Upper lobe of left lung (tissue), 4 donors: ENCODE measurements around the gene RNF126.

ENCODE experiments used
- EP300 ChIP-seq, 4 donors: sonication (generic); formaldehyde crosslinking; IDR thresholded peaks; one replicate each; pipeline ENCODE4 v1.5.1; 2017; ENCODE audit warnings: antibody characterized with exemption in 4 of 4, control low read depth in 2 of 4
- POLR2A ChIP-seq, 4 donors: fragments of 450-650 bp; IDR thresholded peaks; one replicate each; pipeline ENCODE4 v1.5.1; 2016 to 2017; ENCODE audit warnings: antibody characterized with exemption in 4 of 4, mild to moderate bottlenecking in 2 of 4
- POLR2AphosphoS5 ChIP-seq, 2 donors: sonication (generic); formaldehyde crosslinking; IDR thresholded peaks; one replicate each; pipeline ENCODE4 v1.5.1; 2017; ENCODE audit warnings: antibody characterized with exemption in 2 of 2
- TF ChIP-seq, protein P1 (sequence below), 6 experiments: fragments of 450-650 bp in 4 of 6; fragments of 200-600 bp in 2 of 6; sonication (generic) in 2 of 6; IDR thresholded peaks; one replicate each; pipeline ENCODE4 v1.5.1; 2016 to 2019; ENCODE audit warnings: antibody characterized with exemption in 6 of 6

DNA sequence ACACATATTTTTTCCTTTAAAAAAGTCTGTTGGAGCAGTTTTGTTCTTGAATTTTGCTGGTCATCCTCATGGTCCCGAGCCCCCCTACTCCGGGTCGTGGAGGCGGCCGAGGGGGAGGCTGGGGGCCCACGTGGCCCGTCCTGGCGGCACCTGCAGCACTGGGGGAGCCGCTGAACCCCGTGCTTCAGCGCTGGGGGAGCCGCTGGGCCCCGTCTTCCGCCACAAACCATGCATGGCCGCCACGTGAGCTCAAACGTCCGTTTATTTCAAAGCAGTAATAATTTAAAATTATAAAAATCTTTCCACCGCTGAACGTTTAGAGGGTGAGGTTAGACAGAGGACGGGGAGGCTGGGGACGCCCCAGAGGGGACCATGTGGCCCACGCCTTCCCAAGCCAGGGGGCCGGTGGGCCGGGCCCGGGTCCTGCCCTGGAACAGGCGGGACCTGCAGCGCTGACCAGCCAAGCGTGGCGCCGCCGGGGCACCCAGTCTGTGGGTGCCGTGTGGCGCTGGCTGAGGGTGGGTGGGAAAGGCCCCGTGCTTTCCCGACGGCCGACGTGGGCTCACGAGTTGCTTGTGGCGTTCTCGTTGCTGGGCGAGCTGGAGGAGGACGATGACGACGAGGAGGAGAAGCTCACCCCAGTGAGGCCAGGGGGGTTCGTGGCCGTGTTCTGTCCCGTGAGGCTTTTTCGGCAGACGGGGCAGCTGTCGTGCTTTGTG, 15.3 kb downstream of the RNF126 start:
- TF ChIP-seq, protein P1, sequence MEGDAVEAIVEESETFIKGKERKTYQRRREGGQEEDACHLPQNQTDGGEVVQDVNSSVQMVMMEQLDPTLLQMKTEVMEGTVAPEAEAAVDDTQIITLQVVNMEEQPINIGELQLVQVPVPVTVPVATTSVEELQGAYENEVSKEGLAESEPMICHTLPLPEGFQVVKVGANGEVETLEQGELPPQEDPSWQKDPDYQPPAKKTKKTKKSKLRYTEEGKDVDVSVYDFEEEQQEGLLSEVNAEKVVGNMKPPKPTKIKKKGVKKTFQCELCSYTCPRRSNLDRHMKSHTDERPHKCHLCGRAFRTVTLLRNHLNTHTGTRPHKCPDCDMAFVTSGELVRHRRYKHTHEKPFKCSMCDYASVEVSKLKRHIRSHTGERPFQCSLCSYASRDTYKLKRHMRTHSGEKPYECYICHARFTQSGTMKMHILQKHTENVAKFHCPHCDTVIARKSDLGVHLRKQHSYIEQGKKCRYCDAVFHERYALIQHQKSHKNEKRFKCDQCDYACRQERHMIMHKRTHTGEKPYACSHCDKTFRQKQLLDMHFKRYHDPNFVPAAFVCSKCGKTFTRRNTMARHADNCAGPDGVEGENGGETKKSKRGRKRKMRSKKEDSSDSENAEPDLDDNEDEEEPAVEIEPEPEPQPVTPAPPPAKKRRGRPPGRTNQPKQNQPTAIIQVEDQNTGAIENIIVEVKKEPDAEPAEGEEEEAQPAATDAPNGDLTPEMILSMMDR (IDR thresholded peaks at IDR 0.05): no peak
- TF ChIP-seq POLR2A (IDR thresholded peaks at IDR 0.05) (no peak), EP300 (IDR thresholded peaks at IDR 0.05) (no peak), POLR2AphosphoS5 (IDR thresholded peaks at IDR 0.05) (no peak)
